GM23338 (cell line): ENCODE measurements around the gene TUBB8. TPM values are rescaled to one million over a fixed set of nuclear protein-coding genes. Genes with fewer than 3 reads are reported as not detected.

ENCODE experiments used
- ATAC-seq: fragments of 200-7000 bp; cut with Tn5 transposase; 3 replicates; pipeline ENCODE4 v1.9.1; 2020
- DNase-seq: peaks from one replicate; pipeline ENCODE4 v3.0.0-alpha.2; 2015; ENCODE audit warnings: low spot score
- H2AFZ ChIP-seq: fragments of 200-600 bp; sonication (generic); 2 replicates; pipeline ENCODE4 v1.8.0; 2016; ENCODE audit warnings: antibody characterized with exemption, mild to moderate bottlenecking, moderate library complexity
- H3F3A ChIP-seq: fragments of 200-600 bp; sonication (generic); replicated peaks from 2 replicates; pipeline ENCODE4 v1.8.0; 2017; ENCODE audit warnings: antibody characterized with exemption, mixed run types, low read depth
- H3K27ac ChIP-seq: fragments of 200-600 bp; sonication (generic); 2 replicates; pipeline ENCODE4 v1.6.1; 2016; ENCODE audit warnings: low read depth
- H3K27me3 ChIP-seq: fragments of 200-600 bp; sonication (generic); 2 replicates; pipeline ENCODE4 v1.8.0; 2016; ENCODE audit warnings: mild to moderate bottlenecking, mixed run types, moderate library complexity; ENCODE audit not compliant: insufficient read depth
- H3K36me3 ChIP-seq: fragments of 200-600 bp; sonication (generic); 2 replicates; pipeline ENCODE4 v1.8.0; 2016; ENCODE audit warnings: mild to moderate bottlenecking; ENCODE audit not compliant: insufficient read depth
- H3K4me1 ChIP-seq: fragments of 200-600 bp; sonication (generic); 2 replicates; pipeline ENCODE4 v1.8.0; 2016; ENCODE audit warnings: mild to moderate bottlenecking, moderate library complexity; ENCODE audit not compliant: insufficient read depth
- H3K4me2 ChIP-seq: fragments of 200-600 bp; sonication (generic); 2 replicates; pipeline ENCODE4 v1.7.1; 2017; ENCODE audit warnings: mixed run types
- H3K4me3 ChIP-seq: fragments of 200-600 bp; sonication (generic); 2 replicates; pipeline ENCODE4 v1.6.1; 2016; ENCODE audit warnings: mixed run types
- H3K79me2 ChIP-seq: fragments of 200-600 bp; sonication (generic); replicated peaks from 2 replicates; pipeline ENCODE4 v1.8.0; 2017; ENCODE audit warnings: mild to moderate bottlenecking; ENCODE audit not compliant: insufficient read depth
- H3K9me2 ChIP-seq: fragments of 200-600 bp; sonication (generic); 2 replicates; pipeline ENCODE4 v1.8.0; 2017; ENCODE audit not compliant: insufficient read depth
- H4K20me1 ChIP-seq: fragments of 200-600 bp; sonication (generic); replicated peaks from 2 replicates; pipeline ENCODE4 v1.8.0; 2017; ENCODE audit warnings: mild to moderate bottlenecking; ENCODE audit not compliant: insufficient read depth
- H3K27ac Mint-ChIP-seq: 2 replicates; pipeline ENCODE4 v1.8.0; 2020; ENCODE audit warnings: inconsistent platforms, mild to moderate bottlenecking, moderate library complexity, mixed read lengths
- H3K27me3 Mint-ChIP-seq: 3 replicates; pipeline ENCODE4 v1.8.0; 2022; ENCODE audit warnings: low read depth, mild to moderate bottlenecking, moderate library complexity, mixed read lengths, inconsistent platforms; ENCODE audit not compliant: insufficient read depth, poor library complexity
- H3K36me3 Mint-ChIP-seq: 3 replicates; pipeline ENCODE4 v1.8.0; 2021; ENCODE audit warnings: low read depth, mild to moderate bottlenecking, inconsistent platforms, moderate library complexity, mixed read lengths
- H3K4me1 Mint-ChIP-seq: 3 replicates; pipeline ENCODE4 v1.8.0; 2020; ENCODE audit warnings: mild to moderate bottlenecking, inconsistent platforms, mixed read lengths
- H3K4me3 Mint-ChIP-seq: 3 replicates; pipeline ENCODE4 v1.8.0; 2021; ENCODE audit warnings: moderate library complexity, mild to moderate bottlenecking, inconsistent platforms, mixed read lengths
- H3K9me3 Mint-ChIP-seq: 3 replicates; pipeline ENCODE4 v1.8.0; 2020; ENCODE audit warnings: moderate library complexity, mild to moderate bottlenecking, inconsistent platforms, mixed read lengths
- CREB1 ChIP-seq: fragments of 250-450 bp; sonication (Bioruptor Pico); IDR thresholded peaks from 2 replicates; pipeline ENCODE4 v1.5.0; 2020; ENCODE audit warnings: low read depth, mild to moderate bottlenecking, moderate library complexity
- CTCF ChIP-seq, 2 experiments: fragments of 200-600 bp in 1 of 2; sonication (generic) in 1 of 2; conservative IDR thresholded peaks; 2 replicates each; pipeline versions ENCODE4 v1.5.1 to v1.6.1; 2016 to 2017; ENCODE audit warnings: antibody characterized with exemption in 2 of 2, low read depth in 2 of 2, mild to moderate bottlenecking in 2 of 2, moderate library complexity in 1 of 2
- ETS1 ChIP-seq: IDR thresholded peaks from 2 replicates; pipeline ENCODE4 v1.6.1; 2016; ENCODE audit warnings: antibody characterized with exemption
- EZH2 ChIP-seq: fragments of 200-600 bp; sonication (generic); IDR thresholded peaks from one replicate; pipeline ENCODE4 v1.8.0; 2017; ENCODE audit warnings: antibody characterized with exemption, mild to moderate bottlenecking, low read depth; ENCODE audit not compliant: unreplicated experiment
- EZH2phosphoT487 ChIP-seq: fragments of 200-600 bp; sonication (generic); IDR thresholded peaks from one replicate; pipeline ENCODE4 v1.8.1; 2018; ENCODE audit warnings: antibody characterized with exemption; ENCODE audit not compliant: unreplicated experiment
- JUNB ChIP-seq: IDR thresholded peaks from one replicate; pipeline ENCODE4 v1.6.1; 2016; ENCODE audit warnings: antibody characterized with exemption; ENCODE audit not compliant: unreplicated experiment
- NANOG ChIP-seq: IDR thresholded peaks from 2 replicates; pipeline ENCODE4 v1.6.1; 2016; ENCODE audit warnings: antibody characterized with exemption, borderline replicate concordance
- POLR2AphosphoS5 ChIP-seq: IDR thresholded peaks from 2 replicates; pipeline ENCODE4 v1.6.1; 2016; ENCODE audit warnings: antibody characterized with exemption, low read depth
- REST ChIP-seq: IDR thresholded peaks from one replicate; pipeline ENCODE4 v1.6.1; 2018; ENCODE audit warnings: antibody characterized with exemption; ENCODE audit not compliant: unreplicated experiment
- STAT1 ChIP-seq: IDR thresholded peaks from one replicate; pipeline ENCODE4 v1.6.1; 2016; ENCODE audit warnings: antibody characterized with exemption; ENCODE audit not compliant: unreplicated experiment
- ZNF114 ChIP-seq: fragments of 250-450 bp; sonication (Bioruptor Pico); IDR thresholded peaks from 2 replicates; pipeline ENCODE4 v1.5.0; 2020; ENCODE audit warnings: mild to moderate bottlenecking, moderate library complexity
- ZNF331 ChIP-seq: fragments of 250-450 bp; sonication (Bioruptor Pico); IDR thresholded peaks from 2 replicates; pipeline ENCODE4 v1.5.0; 2020; ENCODE audit warnings: low read depth, mild to moderate bottlenecking, moderate library complexity
- polyA plus RNA-seq: library from polyadenylated mRNA; unstranded; fragments of >200 nt; fragmentation: Nextera tagmentation; extraction: Ambion mirVana; gene quantifications from 2 replicates; pipeline ENCODE4 v1.2.1, GENCODE V29; 2016
- total RNA-seq: library from RNA; depleted of rRNA; stranded (reverse); fragments of >200 nt; shearing (Covaris generic); gene quantifications from 2 replicates; pipeline ENCODE4 v1.2.3, GENCODE V29; 2014

The TUBB8 gene
- total and polyA plus RNA-seq, 2 experiments from 2014 or later = 0.40 to 1.1 TPM

GRCh38 chr10:88253-88652, 39.2 kb upstream of the TUBB8 start:
- no peaks in the 10 kb centered on the region for H3K36me3 Mint-ChIP-seq
- TF ChIP-seq CTCF (conservative IDR thresholded peaks at IDR 0.05; ENCODE audit: low read depth in 2 of 2) = no peak
- no peak for TF ChIP-seq EZH2phosphoT487
- peaks cover 2% of the 10 kb centered on the region; the same call in 1 of the 3 replicates for H3K4me1 Mint-ChIP-seq
- H3K4me3 ChIP-seq = no peak overlapping the region
- ATAC-seq (peak; percentile 37; the same call in 2 of the 3 replicates), DNase-seq (no peak)
- H3K27ac Mint-ChIP-seq = no peak overlapping the region
- no peaks in the 10 kb centered on the region for H3K9me2 ChIP-seq
- H3K4me1 ChIP-seq = no peaks in the 10 kb centered on the region
- H4K20me1 ChIP-seq = no peaks in the 10 kb centered on the region
- no peak overlapping the region for H3K4me3 Mint-ChIP-seq
- H3K27me3 Mint-ChIP-seq = no peaks in the 10 kb centered on the region
- H3F3A ChIP-seq = no peaks in the 10 kb centered on the region
- peaks cover 36% of the 10 kb centered on the region for H3K9me3 Mint-ChIP-seq
- no peaks in the 10 kb centered on the region for H3K36me3 ChIP-seq
- no peaks in the 10 kb centered on the region for H3K27me3 ChIP-seq
- H3K4me2 ChIP-seq = no peak overlapping the region
- H3K27ac ChIP-seq = no peak overlapping the region
- H2AFZ ChIP-seq = no peak overlapping the region
- no peaks in the 10 kb centered on the region for H3K79me2 ChIP-seq

- ATAC-seq (no peak), DNase-seq (no peak)
- Mint-ChIP-seq H3K9me3 (peaks cover 34% of the 10 kb centered on the region), H3K4me3 (no peak overlapping the region), H3K27me3 (no peaks in the 10 kb centered on the region), H3K27ac (no peak overlapping the region), H3K36me3 (no peaks in the 10 kb centered on the region), H3K4me1 (no peaks in the 10 kb centered on the region)
- Histone ChIP-seq H3K27ac (no peak overlapping the region), H3K4me1 (no peaks in the 10 kb centered on the region), H2AFZ (no peak overlapping the region), H3K36me3 (no peaks in the 10 kb centered on the region), H3K4me3 (no peak overlapping the region), H3K27me3 (no peaks in the 10 kb centered on the region), H3K79me2 (no peaks in the 10 kb centered on the region), H4K20me1 (no peaks in the 10 kb centered on the region), H3F3A (no peaks in the 10 kb centered on the region), H3K4me2 (no peak overlapping the region), H3K9me2 (no peaks in the 10 kb centered on the region)
- TF ChIP-seq CREB1 (CRISPR knock-in tag) = no peak
- no peak for TF ChIP-seq POLR2AphosphoS5
- TF ChIP-seq EZH2 = no peak
- TF ChIP-seq STAT1 = no peak
- no peak for TF ChIP-seq CTCF (conservative IDR thresholded peaks at IDR 0.05; ENCODE audit: low read depth in 2 of 2)
- TF ChIP-seq ZNF114 = no peak
- no peak for TF ChIP-seq NANOG
- no peak for TF ChIP-seq JUNB
- no peak for TF ChIP-seq ZNF331 (CRISPR knock-in tag)
- no peak for TF ChIP-seq REST
- no peak for TF ChIP-seq EZH2phosphoT487
- TF ChIP-seq ETS1 = no peak
Measured at GRCh38 chr10:87177-88080, 38.3 kb upstream of the TUBB8 start.
